Endometrial microvascular endothelial cells (primary cell): ENCODE data around the gene RAB40C. TPM values are rescaled to one million over a fixed set of nuclear protein-coding genes. Genes with fewer than 3 reads are reported as not detected.

Source experiments
- in situ Hi-C: cut with HindIII; loops from 2 replicates; pipeline ENCODE4 v1.10.0; 2017; ENCODE audit warnings: low sequenced_read_pairs, low pct_unique_long_range_greater_than_20kb; ENCODE audit errors: inconsistent ontology term
- total RNA-seq: library from RNA; depleted of rRNA; stranded (reverse); fragments of >200 nt; gene quantifications from one replicate; pipeline ENCODE4 v1.2.3, GENCODE V29; 2015; ENCODE audit errors: inconsistent ontology term

Gene RAB40C
- total RNA-seq, 1 donor from 2014 or later: 9.9 TPM

DNA sequence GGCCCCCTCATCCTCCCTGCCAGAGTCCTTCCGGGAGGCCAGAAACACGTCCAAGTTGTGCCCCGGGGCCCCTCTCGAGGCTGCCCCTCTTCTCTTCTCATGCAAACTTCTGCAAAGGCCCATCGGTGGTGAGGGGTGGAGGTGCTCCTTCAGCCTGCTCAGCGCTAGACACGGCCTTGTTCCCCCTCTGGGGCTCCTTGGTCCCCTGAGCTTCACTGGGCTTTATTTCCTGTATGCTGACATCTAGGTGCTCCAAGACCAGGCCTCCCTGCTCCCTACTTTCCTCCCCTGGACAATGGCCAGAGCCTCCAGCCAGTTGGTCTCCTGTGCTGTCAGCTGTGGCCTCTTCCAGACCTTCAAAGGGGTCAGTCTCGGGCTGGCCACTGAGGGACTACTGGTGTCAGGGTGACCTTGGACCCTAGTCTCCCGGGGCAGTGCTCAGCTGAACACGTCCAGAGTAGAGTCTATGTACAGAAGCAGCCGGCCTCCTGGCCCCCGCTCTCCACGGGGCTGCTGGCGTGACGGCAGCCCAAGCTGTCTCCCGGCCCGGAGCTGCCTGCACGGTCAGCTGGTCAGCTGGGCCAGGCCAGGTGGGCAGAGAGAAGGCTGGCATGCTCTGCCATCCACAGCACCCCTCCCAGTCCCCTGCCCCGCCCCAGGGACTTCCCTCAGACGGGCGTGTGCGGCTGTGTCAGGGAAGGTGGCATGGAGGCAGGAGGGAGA lies 31.4 kb upstream of the RAB40C start:
- in situ Hi-C loops: no loop called here

GRCh38 chr16:559021-559380 lies 30.9 kb upstream of the RAB40C start:
- in situ Hi-C loops: no loop called here

DNA sequence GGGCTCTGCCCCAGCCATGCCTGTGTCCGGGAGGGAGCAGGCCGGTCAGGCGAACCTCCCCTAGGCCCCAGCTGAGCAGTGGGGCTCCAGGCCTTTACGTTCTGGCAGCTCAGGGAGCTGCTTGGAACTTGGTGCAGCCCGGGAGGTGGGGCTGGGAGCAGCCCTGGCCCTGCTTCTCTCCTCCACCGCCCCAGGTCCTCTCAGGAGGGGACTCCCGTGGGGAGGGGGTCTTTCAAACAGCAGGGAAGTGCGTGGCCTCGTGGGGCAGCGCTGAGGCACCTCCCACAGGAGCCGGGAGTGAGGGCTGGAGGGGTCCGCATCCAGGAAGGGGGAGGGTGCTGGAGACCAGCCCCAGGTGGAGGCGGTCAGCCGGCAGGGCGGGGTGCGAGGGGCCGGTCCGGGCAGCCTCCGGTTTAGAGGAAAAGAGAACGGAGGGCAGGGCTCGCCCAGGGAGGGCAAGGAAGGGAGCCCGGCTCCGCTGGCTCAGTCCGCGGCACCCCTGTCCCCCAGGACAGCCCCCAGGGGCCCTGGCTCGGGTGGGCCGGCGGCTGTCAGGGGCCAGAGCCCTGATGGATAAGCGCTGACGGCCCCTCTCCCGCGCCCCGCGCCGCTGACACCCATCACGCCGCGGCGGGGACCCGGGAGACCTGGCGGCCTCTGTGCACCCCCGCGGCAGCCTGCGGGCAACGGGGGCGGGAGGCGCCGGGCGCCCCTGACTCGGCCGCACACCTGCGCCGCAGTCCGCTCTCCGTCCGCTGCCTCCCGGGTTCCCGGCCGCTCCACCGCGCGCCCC lies 30.3 kb upstream of the RAB40C start:
- in situ Hi-C loops: no loop called here

DNA sequence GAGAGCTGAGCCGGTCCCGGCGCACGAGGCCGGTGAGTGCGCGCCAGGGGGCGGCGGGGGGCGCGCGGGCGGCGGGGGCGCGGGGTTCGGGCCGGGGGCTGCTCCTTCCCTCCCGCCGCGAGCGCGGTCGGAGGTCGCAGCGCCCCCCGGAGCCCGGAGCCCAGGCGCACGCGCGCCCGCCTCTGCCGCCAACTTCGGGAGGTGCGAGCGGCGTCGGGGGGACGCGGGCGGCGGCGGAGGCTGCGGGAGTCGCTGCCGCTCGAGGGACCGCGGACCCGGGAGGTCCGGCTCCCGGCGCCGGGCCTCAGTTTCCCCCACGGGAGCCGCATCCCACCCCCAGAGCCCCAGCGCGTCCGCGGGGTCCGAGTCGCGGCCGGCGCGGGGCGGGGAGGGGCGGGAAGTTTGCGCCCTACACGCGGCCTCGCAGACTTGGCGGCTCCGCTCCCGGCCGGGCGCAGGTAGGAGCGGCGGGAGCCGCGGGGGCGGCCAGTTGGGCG lies 29.6 kb upstream of the RAB40C start, which contains the start of gene PRR35:
PRR35 (plus strand) TSS at position 191 of the 497 bp plus-strand sequence. CDS start 2,901 bp downstream, outside the sequence.
- in situ Hi-C loops: no loop called here

DNA sequence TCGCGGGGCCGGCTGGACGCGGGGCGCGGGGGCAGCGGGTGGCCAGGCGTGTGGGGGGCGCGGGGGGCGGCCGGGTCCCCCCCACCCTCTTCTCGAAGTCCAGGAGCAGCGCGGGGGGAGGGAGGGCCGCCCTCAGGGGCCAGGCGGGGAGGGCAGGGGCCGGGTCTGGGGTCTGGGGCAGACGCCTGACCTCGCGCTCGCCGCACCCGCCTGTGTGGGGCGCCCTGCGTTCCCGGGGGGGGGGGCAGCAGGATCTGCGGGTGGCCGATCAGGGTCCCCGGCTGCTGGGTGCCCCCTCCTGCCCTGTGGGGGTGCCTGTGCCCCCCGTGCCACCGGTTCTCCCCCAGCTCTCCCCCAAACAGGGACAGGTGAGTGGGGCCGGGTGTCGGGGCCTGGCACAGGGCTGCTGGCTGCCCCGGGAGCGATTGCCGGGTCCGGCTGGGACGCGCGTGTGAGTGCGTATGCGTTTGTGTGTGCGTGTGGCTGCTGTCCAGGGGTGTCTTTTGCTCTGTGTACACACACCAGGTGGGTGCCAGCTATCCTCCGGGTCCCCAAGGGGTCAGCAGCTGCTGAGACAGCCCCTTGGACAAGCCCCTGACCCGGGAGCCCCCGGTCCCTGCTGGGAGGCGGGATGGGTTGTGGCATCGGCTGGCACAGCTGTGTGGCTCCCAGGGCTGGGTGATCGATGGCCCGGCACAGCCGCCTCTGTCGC lies 29.0 kb upstream of the RAB40C start:
- in situ Hi-C loops: no loop called here

GRCh38 chr16:561413-561794 lies 28.5 kb upstream of the RAB40C start:
- in situ Hi-C loops: no loop called here

GRCh38 chr16:561957-562938 lies 27.6 kb upstream of the RAB40C start:
- in situ Hi-C loops: no loop called here

DNA sequence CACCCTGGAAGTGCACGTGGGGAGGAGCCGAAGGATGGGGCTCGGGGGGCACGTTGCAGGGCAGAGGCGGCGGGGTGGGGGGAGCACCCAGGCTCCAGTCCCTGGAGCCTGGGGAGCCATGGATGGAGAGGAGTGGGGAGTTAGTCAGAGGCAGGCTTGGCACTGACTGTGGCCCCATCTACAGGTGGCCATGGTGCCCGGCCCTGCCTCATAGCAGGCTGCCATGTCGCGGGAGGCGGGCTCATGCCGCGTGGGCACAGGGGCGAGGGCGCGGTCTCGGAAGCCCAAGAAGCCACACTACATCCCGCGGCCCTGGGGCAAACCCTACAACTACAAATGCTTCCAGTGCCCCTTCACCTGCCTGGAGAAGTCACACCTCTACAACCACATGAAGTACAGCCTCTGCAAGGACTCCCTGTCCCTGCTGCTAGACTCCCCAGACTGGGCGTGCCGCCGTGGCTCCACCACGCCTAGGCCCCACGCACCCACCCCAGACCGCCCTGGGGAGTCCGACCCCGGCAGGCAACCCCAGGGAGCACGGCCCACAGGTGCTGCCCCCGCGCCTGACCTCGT lies 26.7 kb upstream of the RAB40C start:
- in situ Hi-C loops: no loop called here

GRCh38 chr16:564690-565418 lies 25.0 kb upstream of the RAB40C start:
- in situ Hi-C loops: no loop called here

DNA sequence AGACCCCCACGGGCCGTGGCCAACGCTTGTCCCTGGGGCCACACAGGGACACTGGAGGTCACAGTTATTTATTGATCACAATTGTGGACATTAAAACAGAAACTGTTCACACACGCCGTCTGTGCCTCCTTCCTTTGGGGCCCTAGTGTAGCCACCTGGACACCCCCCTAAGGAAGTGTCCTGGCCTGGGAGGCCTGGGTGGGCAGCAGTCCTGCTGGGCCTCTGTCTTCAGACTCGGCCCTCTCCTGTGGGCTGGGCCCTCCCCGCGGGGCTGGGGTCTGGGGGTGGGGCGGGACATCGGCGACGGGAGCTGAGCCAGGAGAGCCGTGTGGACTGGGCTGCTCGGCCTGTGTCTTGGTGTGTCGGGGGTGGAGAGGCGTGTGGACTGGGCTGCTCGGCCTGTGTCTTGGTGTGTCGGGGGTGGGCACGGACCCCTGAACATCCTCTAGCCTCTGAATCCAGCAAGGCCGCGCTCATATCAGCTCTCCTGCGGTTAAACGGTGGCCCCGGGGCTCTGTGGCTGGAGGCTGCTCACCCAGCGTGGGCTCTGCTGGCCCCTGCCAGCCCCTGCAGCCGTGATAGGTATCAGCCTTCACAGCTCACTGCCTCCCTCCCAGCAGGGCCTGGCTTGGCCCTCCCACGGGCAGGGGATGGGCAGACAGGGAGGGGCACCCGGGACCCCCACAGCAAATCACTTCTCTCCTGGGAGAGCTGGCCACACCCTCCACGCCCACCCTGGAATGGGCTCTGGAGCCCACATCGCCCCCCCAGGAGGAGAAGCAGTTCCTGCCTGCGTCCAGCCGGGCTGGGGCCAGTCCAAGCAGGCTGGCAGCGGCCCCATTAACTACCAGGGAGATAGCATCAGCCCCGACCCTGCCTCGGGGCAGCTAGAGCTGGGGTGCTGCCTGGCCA lies 24.2 kb upstream of the RAB40C start:
- in situ Hi-C loops: no loop called here

GRCh38 chr16:566475-567372 lies 23.1 kb upstream of the RAB40C start, which contains the start of gene NHLRC4:
Gene NHLRC4 (plus strand): TSS chr16:567005. CDS start chr16:568048, 1,043 bp downstream.
- in situ Hi-C loops: no loop called here

DNA sequence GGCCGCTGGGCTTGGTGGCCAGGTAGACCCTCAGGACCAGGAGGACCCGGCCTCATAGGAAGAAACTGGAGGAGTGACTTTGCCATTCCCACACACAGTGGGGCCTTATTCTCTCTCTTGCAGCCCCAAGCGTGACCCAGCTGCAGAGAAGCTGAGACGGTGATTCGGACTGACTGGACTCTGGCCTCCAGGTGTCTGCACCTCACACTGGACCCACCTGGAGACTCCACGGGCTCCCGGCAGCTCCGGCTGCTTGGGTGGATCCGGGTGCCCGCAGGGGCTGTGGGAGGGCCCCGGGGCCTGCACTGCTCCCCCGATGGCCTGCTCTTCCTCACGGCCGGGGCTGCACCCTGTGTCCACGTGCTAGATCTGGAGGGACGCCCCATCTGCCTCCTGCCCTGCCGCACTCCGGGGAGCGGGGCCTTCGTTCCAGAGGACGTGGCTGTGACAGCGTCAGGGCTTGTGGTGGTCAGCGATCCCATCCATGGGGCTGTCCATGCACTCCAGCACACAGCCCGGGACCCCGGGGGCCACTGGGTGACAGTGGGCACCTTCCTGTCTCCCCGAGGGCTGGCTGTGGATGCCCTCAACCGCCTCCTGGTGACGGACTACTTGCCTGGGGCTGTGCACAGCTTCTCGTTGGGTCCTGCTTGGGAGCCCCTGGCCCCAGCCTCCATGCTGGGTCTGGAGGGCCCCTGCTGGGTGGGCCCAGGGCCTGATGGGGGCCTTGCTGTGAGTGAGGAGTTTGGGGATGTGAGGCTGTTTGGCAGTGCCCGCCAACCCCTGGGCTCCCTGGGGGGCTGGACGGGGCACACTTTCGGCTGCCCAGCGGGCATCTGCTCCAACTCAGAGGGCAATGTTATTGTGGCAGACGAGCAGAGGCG lies 22.3 kb upstream of the RAB40C start:
- in situ Hi-C loops: no loop called here

DNA sequence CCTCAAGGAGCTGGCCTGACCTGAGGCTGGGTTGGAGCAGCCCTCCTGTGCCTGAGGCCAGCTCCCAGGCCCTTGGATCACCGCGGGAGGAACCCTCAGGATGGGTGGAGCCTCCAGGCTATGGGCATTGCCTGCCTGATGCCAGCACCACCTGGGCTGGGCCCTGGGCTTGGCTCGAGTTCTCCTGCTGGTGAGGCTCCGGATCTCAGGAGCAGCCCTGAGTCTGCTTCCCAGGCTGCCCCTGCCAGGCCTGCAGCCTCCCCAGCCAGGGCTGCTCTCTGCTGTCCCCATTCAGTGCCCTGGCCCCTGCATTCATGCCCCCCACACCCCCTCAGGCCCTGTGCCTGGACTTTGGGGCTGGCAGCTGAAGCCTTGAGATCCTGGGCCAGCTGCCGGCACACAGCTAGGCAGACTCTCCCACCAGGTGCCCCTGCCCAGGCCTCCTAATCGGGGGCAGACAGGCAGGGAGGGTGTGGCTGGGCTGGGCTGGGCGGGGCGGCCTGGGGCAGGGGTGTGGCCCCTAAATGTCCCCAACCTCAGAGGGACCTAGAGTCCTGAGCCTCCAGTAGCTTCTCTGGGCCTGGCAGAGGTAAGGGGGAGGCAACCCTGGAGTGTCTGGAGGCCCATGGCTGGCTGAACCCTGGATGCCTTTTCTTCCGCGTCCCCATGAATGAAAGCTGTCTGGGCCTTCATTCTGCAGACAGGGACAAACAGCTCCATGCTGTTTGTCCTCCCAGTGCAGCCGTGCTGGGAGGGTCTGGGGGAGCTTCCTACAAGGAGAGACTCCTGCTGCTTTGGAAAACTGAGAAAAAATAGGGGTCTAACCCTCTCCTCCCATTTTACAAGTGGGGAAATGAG lies 21.2 kb upstream of the RAB40C start:
- in situ Hi-C loops: no loop called here
